Renal cortex interstitium (tissue), 11 donors: ENCODE data around the gene SLC35E1. TPM values are rescaled to one million over a fixed set of nuclear protein-coding genes. Genes with fewer than 3 reads are reported as not detected.

Experiments
- DNase-seq, 11 donors: peaks; one replicate each; pipeline ENCODE4 v3.0.0-alpha.2; 2013; ENCODE audit warnings: low read depth in 9 of 11, low spot score in 4 of 11; ENCODE audit errors: extremely low read depth in 1 of 11
- polyA plus RNA-seq, 3 donors: library from polyadenylated mRNA; unstranded; fragments of 120-200 nt; gene quantifications; one replicate each; pipeline ENCODE4 v1.2.1, GENCODE V29; 2013; ENCODE audit not compliant: insufficient read length in 3 of 3

Gene SLC35E1
- polyA plus RNA-seq, 3 donors, result 40.9 to 48.8 (median 42.6) TPM

DNA sequence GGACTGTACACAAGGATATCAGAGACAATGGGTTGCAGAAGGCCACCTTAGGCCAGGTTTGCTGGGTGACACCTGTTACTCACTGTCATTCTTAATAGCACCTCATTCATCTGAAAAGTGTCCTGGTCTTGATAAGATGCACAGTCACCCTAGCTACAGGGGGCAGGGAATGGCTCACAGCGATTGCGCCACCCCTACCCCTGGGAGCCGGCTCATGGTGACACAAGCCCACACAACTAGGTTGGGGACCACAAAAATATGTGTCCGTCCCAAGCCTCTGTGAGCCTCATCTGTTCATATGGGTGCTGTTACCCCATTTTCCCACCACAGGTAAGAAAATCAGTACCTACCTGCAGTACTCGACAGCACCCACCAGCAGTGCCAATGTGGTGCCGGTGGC is 32.4 kb upstream of the SLC35E1 start:
- DNase-seq, result no peak

DNA sequence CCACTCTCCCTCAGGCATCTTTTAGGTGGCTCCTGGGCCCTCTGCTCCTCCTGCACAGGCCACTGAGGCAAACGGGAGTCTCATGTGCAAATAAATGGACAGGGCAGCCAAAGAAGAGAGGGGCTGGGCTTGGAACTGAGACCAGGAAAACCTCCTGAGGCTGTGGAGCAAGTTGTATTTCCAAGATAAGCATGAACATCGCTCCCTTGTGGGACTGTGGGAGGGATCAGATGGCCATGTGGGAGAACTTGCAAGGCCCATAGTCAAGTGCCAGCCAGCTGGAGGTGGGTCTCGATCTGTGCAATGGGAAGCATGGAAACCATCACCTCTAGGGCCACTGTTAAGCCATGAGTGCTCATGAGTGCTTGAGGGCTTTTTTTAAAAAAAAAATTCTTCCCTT is 30.9 kb upstream of the SLC35E1 start:
- no peak for DNase-seq

DNA sequence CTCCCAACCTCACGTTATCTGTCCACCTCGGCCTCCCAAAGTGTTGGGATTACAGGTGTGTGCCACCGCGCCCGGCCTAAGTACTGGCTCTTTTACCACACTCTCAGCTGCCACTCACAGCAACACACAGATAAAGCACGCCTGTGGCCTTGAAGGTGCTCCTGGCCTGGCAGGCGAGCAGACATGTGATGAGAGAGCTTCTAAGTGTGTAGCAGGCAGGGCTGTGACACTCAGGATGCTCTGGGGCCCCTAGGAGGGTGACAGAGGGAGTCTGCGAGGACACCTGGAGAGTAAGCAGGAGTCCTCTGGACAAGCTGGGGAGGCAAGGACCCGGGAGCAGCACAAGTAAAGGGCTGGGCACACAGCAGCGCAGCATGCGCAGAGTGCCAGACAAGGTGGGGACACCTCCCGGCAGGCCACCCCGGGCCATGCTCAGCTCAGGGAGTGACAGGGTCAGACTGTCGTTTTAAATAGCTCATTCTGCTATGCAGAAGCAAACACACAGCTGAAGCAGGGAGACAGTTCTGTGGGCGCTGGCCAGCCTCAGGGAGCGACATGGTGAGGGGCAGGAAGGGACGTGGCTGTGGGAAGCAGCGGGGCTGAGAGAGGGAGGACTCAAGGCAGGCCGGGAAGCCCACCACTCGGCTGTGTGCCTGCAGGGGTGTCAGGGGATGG is 29.3 kb upstream of the SLC35E1 start:
- DNase-seq, result no peak

DNA sequence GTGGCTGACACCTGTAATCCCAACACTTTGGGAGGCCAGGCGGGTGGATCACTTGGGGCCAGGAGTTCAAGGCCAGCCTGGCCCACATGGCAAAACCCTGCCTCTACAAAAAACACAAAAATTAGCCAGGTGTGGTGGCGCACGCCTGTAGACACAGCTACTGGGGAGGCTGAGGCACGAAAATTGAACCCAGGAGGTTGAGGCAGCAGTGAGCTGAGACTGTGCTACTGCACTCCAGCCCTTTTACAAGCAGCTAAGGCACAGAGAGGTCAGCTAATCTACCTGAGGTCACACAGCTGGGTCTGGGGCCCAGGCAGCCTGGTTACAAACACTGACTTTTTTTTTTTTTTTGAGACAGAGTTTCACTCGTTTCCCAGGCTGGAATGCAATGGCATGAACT is 28.6 kb upstream of the SLC35E1 start:
- no peak for DNase-seq

DNA sequence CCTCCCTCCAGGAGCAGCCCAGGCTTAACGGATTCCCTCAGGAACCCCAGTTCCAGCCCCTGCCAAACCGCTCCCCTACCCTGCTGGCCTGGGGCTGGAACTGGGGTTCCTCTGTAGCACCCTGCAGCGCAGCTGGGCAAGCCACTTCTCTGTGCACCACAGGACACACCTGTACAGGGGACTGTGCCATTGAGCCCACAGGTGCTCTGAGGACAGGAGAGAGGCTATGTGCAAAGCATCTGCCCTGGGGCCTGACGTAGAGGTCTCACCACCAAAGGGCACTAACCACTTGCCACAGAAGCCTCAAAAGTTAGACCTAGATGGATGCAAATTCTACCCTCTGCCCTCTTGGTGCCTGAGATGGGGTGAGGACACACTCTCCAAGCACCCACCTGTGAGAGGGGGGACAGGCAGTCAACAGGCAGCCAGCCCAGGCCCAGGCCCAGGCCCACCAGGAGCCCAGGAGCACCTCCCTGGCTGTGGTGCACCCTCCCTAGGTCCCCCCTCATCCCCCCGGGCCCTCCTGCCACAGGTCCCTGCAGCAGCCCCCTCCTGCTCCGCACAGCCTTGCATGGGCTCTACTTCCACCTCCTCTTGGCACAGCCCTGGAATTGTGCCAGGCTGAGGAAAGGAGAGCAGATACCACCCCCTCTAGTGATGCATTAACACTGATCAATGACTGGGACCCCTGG is 27.6 kb upstream of the SLC35E1 start:
- no peak for DNase-seq

DNA sequence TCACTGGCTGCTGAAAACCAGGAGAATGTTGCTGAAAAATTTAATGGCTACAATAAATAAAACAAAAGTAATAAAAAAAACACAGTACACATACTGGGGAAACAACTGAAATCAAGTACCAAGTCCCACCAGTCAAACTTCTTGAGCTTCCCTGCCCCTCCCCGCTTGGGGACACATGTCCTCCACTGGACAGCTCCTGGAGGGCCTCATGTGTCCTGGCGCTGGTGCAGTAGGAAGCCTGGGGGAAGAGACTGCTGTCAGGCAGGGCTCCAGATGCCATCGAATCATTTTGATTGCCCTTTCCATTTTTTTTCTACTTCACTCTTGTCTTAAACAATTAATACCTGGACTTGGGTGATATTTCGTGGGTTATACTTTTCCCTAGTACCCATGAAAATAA is 26.6 kb upstream of the SLC35E1 start:
- DNase-seq, result no peak

DNA sequence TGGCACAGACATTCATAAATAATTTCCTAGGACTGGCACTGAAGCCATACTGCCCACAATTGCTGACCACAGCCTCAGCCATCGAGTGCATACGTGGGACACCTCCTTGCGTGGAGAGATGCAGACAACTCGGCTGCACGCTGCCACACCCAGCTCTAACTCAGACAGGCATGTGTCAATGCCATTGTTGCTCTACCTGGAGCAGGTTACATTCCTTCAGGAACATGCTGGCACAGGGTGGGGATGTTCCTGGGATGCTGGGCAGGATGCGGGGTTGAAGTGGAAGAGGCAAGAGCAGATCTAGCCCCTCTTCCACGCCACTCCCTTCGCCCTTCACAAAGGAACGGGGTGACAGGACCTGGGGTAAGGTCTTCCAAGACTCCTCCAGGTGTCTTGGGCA is 24.2 kb upstream of the SLC35E1 start:
- no peak for DNase-seq

DNA sequence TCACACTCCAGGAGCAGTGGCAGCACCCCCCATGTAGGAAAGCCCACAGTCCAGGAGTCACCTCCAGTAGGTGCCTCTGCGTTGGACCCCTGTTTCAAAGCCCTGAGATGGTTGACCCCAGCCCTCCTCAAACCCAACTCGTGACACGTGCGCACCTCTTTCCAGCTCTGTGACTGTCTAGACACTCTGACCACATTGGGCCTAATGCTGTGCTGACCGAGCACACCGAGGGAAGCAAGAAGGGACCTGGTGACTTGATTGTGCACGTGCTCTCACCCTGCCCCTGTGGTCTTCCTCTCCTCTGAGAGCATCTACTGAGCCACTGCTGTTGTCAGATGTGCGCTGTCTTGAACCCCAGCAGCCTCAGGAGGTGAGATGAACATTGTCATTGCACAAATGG is 22.9 kb upstream of the SLC35E1 start:
- no peak for DNase-seq

DNA sequence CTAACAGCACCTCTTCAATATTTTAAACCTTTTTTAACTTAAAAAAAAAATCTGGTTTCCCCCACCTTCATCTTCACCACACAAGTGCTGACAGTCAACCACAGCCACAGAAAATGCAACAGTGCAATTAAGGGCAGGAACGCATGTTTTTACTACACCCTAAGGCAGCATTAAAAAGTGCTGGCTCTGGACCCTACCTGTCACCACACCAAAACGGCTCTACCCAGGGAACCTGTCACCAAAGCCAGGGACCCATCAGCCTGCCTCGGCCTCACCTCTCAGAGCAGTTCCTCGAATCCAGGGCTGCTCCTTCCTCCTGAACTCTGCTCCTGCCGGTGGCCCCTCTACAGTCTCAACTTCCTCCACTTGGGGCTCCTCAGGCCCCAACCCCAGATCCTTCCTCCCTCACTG is 22.5 kb upstream of the SLC35E1 start:
- DNase-seq, result no peak

DNA sequence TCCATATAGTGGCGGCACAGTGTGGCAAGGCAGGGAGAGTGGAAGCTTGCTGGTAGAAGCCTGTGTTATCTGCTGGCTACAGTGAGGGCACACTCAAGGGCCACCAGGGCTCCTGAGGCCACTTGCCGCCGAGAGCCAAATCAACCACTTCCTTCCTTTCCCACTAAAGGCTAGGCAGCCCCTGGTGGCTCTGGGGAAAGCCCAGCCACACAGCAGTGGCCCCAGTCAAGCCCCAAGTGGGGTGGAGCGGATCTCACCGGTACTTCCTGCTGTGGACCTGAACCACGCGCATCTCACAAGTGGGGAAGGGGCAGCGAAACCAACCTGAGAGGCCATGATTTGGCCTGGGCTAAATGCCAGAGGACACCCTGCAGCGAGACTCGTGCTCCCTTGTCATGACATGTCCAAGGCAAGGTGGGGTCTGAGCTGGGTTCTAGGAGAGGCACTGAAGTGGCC is 21.9 kb upstream of the SLC35E1 start:
- DNase-seq, result no peak

DNA sequence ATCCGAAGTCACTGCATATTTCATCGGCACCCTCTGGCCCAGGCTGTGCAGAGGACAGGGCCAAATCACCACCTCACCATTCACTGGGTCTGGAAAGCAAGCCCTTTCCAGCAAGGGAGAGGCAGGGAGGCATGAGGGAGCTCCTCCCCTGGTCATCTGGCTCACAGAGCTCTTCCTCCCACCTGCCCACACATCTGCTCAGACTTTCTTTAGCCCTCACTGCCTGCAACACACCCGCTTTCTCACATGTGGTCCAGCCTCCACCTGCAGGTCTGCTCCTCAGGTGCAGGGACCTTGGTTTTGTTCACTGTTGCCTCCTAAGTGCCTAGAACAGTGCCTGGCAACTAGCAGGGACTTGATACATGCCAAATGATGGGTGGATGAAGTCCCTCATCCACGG is 21.0 kb upstream of the SLC35E1 start:
- DNase-seq, result no peak

DNA sequence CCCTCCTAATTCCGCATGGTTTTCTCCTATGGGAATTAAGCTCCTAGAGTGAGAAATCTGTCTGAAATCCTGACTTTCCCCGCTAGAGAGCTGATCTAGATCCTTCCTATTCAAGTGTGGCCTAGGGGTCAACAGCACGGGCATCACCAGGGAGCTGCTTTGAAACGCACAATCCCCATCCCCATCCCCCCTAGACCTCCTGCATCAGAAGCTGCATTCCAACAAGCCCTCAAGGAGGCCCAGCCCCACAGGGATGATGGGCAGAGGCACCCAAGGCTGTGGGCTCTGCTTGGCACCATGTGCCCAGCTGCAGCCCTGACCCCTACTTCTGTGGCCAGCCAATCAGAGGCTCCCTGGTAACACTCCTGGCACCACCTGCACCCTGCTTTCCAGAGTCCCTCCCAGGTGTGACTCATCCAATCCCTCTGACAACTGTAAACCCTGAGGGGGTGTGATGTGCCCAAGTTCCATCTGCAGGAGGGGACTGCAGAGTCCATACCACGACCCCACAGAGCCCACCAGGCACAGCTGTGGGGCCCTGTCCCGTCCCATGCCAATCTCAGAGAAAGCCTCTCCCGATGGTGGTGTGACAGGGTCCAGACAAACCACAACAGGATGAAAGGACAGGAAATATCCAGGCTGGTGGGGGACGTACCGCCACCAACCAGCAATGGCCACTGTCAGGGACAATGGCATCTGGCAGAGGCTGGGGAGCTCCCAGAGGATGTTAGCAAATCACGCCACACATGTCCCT is 19.8 kb upstream of the SLC35E1 start:
- no peak for DNase-seq

DNA sequence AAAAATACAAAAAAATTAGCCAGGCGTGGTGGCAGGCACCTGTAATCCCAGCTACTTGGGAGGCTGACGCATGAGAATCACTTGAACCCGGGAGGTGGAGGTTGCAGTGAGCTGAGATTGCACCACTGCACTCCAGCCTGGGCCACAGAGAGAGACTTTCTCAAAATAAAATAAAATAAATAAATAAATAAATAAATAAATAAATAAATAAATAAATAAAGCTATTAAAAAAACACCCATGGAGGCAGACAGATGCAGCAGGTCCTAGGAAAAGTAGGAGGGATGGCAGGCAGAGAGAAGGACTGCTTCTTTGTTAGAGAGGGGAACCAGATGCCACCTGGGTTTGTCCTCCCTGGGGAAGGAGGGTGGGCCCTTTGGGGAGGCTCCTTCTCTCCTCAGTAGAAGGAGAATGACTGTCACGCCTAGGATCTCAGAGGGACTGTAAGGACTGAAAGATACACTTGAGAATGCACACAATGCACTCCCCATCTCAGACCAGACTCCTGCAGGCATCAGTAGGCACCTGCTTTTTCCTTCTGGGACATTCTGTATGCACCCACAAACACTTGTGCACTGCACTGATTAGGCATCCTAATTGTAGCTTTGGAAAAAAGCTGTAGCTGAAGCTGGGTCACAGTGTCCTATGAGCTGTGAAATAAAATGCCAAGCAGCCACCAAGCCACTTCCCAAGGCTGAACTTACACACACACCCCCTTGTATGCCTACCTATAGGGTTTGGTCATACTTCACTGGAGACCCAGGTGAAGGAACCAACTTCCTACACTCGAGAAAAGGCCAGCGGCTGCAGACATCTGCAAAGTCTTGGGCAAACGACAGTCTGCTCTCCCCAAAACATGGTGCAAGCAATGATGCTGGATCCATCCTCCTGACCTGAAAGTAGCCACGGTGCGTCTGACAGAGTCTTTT is 18.9 kb upstream of the SLC35E1 start:
- no peak for DNase-seq

DNA sequence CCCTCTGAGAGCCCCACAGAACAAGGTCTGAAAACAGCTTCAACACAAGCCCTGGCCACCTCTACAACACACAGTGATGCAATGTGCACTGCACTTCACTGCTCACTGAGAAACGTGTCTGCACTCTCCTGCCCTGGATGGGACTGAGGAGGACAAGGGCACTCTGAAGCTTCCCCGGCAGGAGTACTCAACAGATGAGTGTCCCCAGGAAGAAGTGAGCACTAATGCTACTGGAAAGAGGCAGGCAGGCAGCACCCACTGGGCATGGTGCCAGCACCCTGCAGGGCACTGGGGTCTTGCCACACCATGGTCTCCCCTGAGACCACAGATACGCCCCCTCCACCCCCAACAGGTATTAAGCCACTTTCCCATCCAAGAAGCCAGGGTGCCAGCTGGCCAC is 17.7 kb upstream of the SLC35E1 start:
- DNase-seq, result no peak

DNA sequence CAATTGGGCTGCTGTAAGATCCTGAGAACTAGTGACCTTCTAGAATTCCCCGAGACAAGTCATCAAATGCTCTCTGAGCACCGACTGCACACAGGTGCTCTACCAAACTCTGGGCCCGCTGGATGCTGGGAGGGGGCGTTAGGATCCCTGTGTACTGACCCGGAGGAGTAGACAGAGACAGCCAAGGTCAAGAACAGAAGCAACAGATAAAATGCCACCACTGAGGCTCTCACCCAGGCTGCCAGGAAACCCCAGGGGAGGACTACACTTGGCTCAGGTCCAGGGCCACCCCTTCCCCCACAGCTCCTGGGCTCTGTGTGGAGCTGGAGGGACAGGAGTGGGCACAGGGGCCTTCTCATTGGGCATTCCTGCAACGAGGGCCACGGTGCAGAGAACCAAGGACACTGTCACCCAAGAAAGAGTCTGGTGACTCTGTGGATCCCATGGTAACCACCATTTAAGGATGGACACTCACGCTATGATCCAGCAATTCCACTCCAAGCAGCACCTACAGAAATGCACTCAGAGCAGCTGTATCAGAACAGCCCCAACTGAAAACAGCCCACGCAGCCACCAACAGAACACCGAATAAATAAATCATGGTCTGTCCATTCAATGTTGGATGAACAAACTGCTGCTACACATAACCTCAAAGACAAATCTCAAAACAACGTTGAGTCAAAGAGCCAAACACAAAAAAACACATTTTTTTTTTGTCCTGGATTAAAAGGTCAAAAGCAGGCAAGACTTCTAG is 16.8 kb upstream of the SLC35E1 start:
- DNase-seq, result no peak

DNA sequence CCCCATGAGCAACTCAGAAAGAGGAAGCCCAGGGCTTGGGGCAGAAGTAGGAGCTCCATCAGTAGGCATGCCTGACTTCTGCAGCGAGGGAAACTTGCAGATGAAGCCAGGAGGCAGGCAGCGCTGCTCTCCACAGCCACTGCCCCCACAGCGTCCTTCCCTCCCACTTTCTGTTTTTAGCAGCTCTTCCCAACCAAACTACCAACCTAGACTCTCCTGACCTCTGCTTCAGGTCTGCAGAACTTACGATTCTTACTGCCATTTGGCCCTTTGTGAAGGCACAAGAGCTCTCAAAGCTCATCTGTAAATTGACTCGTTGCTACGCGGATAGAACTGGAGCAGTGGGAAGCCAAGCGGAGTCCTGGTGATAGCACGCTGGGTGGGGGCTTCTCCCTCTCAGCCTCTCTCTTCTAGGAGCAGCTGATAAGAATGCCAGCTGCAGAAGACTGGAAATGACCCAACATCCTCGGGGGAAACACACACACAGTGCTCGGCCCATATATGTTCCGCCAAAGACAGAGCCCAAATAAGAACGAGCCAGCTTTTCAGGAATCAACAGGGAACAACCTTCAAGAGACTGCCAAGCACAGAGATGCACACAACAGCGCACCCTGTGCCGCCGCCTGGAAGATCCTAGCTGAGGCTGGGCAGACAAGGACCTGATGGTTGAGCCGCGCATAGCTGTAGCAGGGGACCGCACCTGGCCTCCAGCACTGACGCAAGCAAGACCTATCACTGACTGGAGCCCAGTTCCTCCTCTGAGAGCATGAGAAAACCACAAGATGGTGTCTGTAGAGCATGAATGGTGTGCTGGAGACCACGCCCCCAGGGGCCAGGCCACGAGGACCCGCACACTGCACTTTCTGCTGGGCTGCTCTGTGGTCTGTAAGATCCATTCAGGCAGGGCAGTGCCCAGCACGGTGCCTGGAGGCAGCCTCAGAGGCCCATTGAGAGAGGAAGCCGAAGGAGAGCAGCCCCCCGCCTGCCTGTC is 15.9 kb upstream of the SLC35E1 start:
- DNase-seq, result no peak
